WTC11 (cell line): ENCODE measurements around the gene SPSB4. TPM values are rescaled to one million over a fixed set of nuclear protein-coding genes. Genes with fewer than 3 reads are reported as not detected.

Source experiments
- ATAC-seq: fragments of 200-7000 bp; cut with Tn5 transposase; 2 replicates; pipeline ENCODE4 v1.10.0; 2021; ENCODE audit warnings: mild to moderate bottlenecking, moderate library complexity
- CTCF ChIA-PET: fragments of 300-600 bp; sonication (Branson Sonifier 250); formaldehyde crosslinking; loops from one replicate; lab custom pipeline; 2021; ENCODE audit warnings: antibody characterized with exemption; lab: Charles Lee
- POLR2A ChIA-PET: fragments of 350-600 bp; sonication (Branson Sonifier 250); formaldehyde crosslinking; loops from one replicate; lab custom pipeline; 2021; ENCODE audit warnings: antibody characterized with exemption; lab: Charles Lee
- DNase-seq: peaks from one replicate; pipeline ENCODE4 v3.0.0; 2021; ENCODE audit warnings: low spot score
- H3K27ac Mint-ChIP-seq: 2 replicates; pipeline ENCODE4 v1.8.0; 2021; ENCODE audit warnings: mixed read lengths
- H3K27me3 Mint-ChIP-seq: 2 replicates; pipeline ENCODE4 v1.8.0; 2021; ENCODE audit warnings: low read depth, mild to moderate bottlenecking, moderate library complexity, mixed read lengths
- H3K36me3 Mint-ChIP-seq: 2 replicates; pipeline ENCODE4 v1.8.0; 2021; ENCODE audit warnings: mixed read lengths
- H3K4me1 Mint-ChIP-seq: 2 replicates; pipeline ENCODE4 v1.8.0; 2022; ENCODE audit warnings: mixed read lengths
- H3K4me3 Mint-ChIP-seq: 2 replicates; pipeline ENCODE4 v1.8.0; 2021; ENCODE audit warnings: mild to moderate bottlenecking, moderate library complexity, mixed read lengths
- H3K9me3 Mint-ChIP-seq: 2 replicates; pipeline ENCODE4 v1.8.0; 2021; ENCODE audit warnings: mixed read lengths
- HMGA2 ChIP-seq: fragments of 250-450 bp; sonication (Bioruptor Pico); IDR thresholded peaks from 2 replicates; pipeline ENCODE4 v1.4.0; 2021; ENCODE audit warnings: mild to moderate bottlenecking, moderate library complexity
- NR2C2 ChIP-seq: sonication (generic); formaldehyde crosslinking; IDR thresholded peaks from 2 replicates; pipeline ENCODE4 v1.8.0; 2022; ENCODE audit warnings: mild to moderate bottlenecking, missing genetic modification reagents
- SP1 ChIP-seq: sonication (generic); formaldehyde crosslinking; conservative IDR thresholded peaks from 2 replicates; pipeline ENCODE4 v1.8.1; 2022; ENCODE audit warnings: missing genetic modification reagents
- TCF7 ChIP-seq: sonication (generic); formaldehyde crosslinking; IDR thresholded peaks from 2 replicates; pipeline ENCODE4 v1.8.0; 2022; ENCODE audit warnings: mild to moderate bottlenecking, low read depth, missing genetic modification reagents, moderate library complexity
- TP53 ChIP-seq: sonication (generic); formaldehyde crosslinking; IDR thresholded peaks from 2 replicates; pipeline ENCODE4 v1.8.1; 2023; ENCODE audit warnings: mild to moderate bottlenecking, missing genetic modification reagents
- ZNF121 ChIP-seq: sonication (generic); formaldehyde crosslinking; IDR thresholded peaks from 2 replicates; pipeline ENCODE4 v1.8.0; 2023; ENCODE audit warnings: missing genetic modification reagents
- ZNF219 ChIP-seq: sonication (generic); formaldehyde crosslinking; IDR thresholded peaks from 2 replicates; pipeline ENCODE4 v1.8.0; 2023; ENCODE audit warnings: missing genetic modification reagents, mild to moderate bottlenecking, borderline replicate concordance
- ZNF232 ChIP-seq: sonication (generic); formaldehyde crosslinking; IDR thresholded peaks from 2 replicates; pipeline ENCODE4 v1.8.0; 2022; ENCODE audit warnings: mild to moderate bottlenecking, missing genetic modification reagents
- total RNA-seq: library from RNA; stranded (reverse); gene quantifications from 3 replicates; pipeline ENCODE4 v1.2.3, GENCODE V29; 2021
- TF ChIP-seq, protein P1 (sequence below): sonication (generic); formaldehyde crosslinking; IDR thresholded peaks from 2 replicates; pipeline ENCODE4 v1.8.0; 2022; ENCODE audit warnings: mild to moderate bottlenecking, missing genetic modification reagents
- TF ChIP-seq, protein P2 (sequence below): sonication (generic); formaldehyde crosslinking; conservative IDR thresholded peaks from 2 replicates; pipeline ENCODE4 v1.8.1; 2022; ENCODE audit warnings: mild to moderate bottlenecking, missing genetic modification reagents
- TF ChIP-seq, protein P3 (sequence below): fragments of 250-450 bp; sonication (Bioruptor Pico); conservative IDR thresholded peaks from 2 replicates; pipeline ENCODE4 v1.9.0; 2021; ENCODE audit warnings: mild to moderate bottlenecking
- TF ChIP-seq, protein P4 (sequence below): fragments of 250-450 bp; sonication (Bioruptor Pico); IDR thresholded peaks from 2 replicates; pipeline ENCODE4 v1.9.0; 2021; ENCODE audit warnings: mild to moderate bottlenecking, borderline replicate concordance
- TF ChIP-seq, protein P5 (sequence below): fragments of 250-450 bp; sonication (Bioruptor Pico); IDR thresholded peaks from 2 replicates; pipeline ENCODE4 v1.8.0; 2021; ENCODE audit warnings: mild to moderate bottlenecking

The SPSB4 gene
- total RNA-seq, 1 experiment from 2014 or later: 19.7 TPM

DNA sequence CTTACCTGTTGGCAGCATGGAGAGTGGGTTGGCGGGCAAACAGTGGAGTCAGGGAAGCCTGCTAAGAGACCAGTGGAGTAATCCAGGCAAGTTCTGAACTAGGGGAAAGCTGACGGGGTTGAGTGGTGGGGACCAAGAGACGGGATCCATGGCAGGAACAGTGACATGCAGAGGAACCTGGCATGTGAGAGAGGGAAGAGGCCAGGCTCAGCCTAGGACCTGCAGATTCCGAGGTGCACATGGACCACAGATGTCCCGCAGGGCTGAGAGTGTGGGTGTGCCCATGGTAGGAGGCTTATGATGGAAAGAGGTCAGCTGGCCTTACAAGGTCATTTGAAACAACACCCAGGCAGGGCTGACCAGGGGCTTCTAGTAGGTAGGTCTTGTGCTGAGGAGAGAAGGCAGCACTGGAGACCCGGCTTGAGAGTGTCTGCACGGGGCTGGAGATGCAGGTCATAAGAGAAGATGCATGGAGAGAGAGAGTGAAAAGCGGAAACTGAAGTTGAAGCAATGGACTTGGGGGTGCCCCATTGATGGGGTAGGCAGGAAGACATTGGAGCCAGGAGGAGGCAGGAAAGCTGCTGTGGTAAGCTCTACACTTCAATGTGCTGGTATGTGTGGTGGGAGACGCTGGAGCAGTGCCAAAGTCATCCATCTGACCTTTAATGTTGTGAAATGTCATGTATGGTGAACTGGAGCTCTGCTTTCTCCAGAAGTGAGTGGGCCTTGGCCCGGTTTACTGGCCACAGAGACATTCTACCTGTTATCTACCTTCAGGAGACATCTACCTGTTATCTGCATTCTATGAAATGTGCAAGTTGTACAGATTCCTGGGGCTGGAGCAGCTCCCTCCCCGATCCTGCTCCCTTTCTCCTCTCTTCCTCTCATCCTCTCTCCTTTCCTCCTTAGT, 4.6 kb downstream of the SPSB4 start (continued):
- TF ChIP-seq TCF7 (CRISPR knock-in tag) (no peak), ZNF232 (CRISPR knock-in tag) (no peak)

DNA sequence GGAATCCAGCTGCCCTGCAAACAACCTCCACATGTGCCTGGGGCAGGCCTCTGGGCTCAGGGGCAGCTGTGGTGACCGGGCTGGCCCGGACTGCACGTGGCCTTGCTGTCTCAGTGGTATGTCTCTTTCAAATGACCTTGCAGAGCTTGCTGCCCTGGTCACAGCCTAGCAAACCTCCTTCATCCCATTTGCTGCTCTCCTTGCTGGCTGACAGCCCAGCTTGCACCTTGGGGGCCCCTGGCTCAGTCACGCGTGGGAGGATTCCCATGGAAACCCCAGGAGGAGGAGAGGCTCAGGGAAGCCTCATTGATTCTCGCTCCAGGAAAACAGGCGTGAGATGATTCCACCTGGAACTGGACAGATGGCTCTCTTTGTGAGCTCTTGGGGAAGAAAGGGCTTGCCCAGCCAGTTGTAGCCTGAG, 5.6 kb downstream of the SPSB4 start:
- CTCF ChIA-PET: interaction anchor here (0.5 to 1.3 kb wide), 5 partner anchors 14 to 49 kb away, joined by 3 to 6 read pairs (median 3); no protein-coding TSS in a partner anchor
- no peak for ATAC-seq

DNA sequence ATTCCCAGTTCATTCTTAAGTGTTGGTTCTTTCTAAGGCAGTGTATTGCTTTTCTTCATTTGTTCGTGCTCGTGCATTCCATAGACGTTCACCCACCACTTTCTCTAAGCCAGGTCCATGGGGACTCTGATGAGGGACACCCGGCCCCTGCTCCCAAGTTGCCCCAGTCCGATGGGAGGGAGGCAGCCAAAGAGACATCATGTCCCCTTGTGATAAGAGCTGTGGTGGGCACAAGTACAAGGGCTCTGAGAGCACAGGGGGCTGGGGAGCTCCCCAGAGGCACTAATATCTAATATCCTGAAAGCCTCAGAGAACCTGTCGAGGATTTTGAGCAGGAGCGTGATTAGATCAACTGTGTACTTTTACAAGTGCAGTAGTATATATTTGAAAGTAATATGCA, 6.3 kb downstream of the SPSB4 start:
- Mint-ChIP-seq H3K27me3 (no peaks in the 10 kb centered on the region; the same call in none of the 2 replicates), H3K36me3 (peaks cover 14% of the 10 kb centered on the region), H3K4me1 (peaks cover 28% of the 10 kb centered on the region), H3K27ac (no peak overlapping the region), H3K4me3 (no peak overlapping the region), H3K9me3 (peaks cover 12% of the 10 kb centered on the region)
- no peak for ATAC-seq
- TF ChIP-seq, protein P1, sequence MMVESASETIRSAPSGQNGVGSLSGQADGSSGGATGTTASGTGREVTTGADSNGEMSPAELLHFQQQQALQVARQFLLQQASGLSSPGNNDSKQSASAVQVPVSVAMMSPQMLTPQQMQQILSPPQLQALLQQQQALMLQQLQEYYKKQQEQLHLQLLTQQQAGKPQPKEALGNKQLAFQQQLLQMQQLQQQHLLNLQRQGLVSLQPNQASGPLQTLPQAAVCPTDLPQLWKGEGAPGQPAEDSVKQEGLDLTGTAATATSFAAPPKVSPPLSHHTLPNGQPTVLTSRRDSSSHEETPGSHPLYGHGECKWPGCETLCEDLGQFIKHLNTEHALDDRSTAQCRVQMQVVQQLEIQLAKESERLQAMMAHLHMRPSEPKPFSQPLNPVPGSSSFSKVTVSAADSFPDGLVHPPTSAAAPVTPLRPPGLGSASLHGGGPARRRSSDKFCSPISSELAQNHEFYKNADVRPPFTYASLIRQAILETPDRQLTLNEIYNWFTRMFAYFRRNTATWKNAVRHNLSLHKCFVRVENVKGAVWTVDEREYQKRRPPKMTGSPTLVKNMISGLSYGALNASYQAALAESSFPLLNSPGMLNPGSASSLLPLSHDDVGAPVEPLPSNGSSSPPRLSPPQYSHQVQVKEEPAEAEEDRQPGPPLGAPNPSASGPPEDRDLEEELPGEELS (CRISPR knock-in tag): no peak
- POLR2A ChIA-PET: no interaction called here
- CTCF ChIA-PET: interaction anchor here (0.5 to 1.3 kb wide), 4 partner anchors 14 to 48 kb away, joined by 3 to 6 read pairs (median 3); no protein-coding TSS in a partner anchor
- DNase-seq: no peak

More for the DNA sequence above, 5.6 kb downstream of the SPSB4 start:
- no peak for DNase-seq
- peaks cover 12% of the 10 kb centered on the region for H3K9me3 Mint-ChIP-seq
- peaks cover 28% of the 10 kb centered on the region for H3K4me1 Mint-ChIP-seq
- H3K27ac Mint-ChIP-seq: no peak overlapping the region
- POLR2A ChIA-PET: no interaction called here
- H3K27me3 Mint-ChIP-seq: no peaks in the 10 kb centered on the region; the same call in none of the 2 replicates
- H3K4me3 Mint-ChIP-seq: no peak overlapping the region
- TF ChIP-seq ZNF219: no peak
- no peak for TF ChIP-seq ZNF121
- TF ChIP-seq, protein P2, sequence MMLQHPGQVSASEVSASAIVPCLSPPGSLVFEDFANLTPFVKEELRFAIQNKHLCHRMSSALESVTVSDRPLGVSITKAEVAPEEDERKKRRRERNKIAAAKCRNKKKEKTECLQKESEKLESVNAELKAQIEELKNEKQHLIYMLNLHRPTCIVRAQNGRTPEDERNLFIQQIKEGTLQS (CRISPR knock-in tag): no peak
- no peak for TF ChIP-seq HMGA2 (CRISPR knock-in tag)
- TF ChIP-seq, protein P3, sequence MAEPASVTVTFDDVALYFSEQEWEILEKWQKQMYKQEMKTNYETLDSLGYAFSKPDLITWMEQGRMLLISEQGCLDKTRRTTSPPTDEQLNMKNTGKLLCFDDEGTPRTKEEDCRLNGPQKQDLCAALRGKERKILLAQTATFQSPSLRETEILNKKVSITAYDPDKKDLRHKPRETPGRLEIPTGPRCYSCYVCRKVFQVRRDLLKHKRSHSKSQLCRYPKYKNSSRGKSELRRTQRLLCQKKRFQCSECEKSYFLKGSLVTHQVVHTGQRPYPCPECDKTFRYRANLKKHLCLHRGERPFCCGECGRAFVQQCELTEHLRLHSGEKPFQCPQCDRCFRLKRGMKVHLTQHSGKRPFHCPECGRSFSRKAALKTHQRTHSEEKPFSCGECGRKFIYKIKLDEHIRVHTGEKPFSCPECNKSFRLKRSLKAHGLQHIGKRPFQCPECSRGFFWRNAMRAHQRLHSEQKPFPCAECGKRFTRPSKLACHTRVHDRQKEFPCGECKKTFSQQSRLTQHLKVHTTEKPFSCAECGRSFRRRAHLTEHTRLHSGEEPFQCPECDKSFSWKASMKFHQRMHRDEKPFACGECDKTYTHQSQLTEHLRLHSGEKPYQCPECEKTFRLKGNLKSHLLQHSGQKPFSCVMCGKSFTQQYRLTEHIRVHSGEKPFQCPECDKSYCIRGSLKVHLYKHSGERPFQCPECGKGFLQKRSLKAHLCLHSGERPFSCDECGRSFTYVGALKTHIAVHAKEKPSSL (CRISPR knock-in tag): no peak
- H3K36me3 Mint-ChIP-seq: peaks cover 14% of the 10 kb centered on the region

DNA sequence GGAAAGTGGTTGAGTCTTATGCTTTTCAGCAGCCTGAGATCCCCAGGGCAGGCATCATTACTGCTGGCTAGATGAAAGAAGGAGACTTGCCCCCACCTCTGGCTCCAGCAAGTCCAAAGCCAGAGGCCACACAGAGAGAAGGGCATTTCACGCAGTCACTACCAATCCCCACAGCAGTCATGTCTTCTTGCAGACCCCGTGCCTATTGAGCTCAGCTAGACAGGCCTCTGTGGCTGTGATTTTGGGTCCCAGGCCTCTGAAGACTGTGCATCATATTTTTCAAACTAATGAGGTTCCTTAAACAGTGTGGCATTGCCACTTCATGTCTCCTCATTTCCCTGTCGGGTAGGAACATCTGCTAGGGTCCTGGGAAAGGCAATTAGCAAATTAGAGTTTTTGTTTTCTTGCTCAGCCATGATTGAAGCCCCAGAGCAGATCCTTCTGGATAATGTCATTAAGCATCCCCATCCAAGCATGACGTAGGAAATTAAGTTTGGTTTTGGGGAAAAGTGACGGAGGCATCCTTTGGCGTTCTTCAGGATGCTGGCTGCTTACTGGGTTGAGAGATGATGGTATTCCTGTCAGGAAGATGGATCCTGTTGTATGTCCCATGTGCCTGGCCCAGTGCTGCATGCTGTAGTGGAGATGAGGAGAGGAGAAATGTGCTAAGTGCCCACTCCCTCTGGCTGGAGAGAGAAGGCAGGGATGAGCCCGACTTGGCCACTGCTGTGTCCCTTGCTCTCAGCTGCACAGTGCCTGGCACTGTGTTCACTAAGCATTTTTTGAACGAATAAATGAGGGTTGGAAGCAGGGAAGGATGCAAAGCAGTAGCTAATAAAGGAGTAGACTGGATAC, 7.0 kb downstream of the SPSB4 start:
- Mint-ChIP-seq H3K27me3 (no peaks in the 10 kb centered on the region; the same call in none of the 2 replicates), H3K27ac (no peak overlapping the region), H3K4me3 (no peak overlapping the region), H3K36me3 (peaks cover 14% of the 10 kb centered on the region), H3K4me1 (peaks cover 30% of the 10 kb centered on the region), H3K9me3 (peaks cover 12% of the 10 kb centered on the region)
- POLR2A ChIA-PET: no interaction called here
- no peak for DNase-seq
- CTCF ChIA-PET: no interaction called here
- no peak for ATAC-seq
- TF ChIP-seq TP53 (CRISPR knock-in tag): no peak
- TF ChIP-seq, protein P4, sequence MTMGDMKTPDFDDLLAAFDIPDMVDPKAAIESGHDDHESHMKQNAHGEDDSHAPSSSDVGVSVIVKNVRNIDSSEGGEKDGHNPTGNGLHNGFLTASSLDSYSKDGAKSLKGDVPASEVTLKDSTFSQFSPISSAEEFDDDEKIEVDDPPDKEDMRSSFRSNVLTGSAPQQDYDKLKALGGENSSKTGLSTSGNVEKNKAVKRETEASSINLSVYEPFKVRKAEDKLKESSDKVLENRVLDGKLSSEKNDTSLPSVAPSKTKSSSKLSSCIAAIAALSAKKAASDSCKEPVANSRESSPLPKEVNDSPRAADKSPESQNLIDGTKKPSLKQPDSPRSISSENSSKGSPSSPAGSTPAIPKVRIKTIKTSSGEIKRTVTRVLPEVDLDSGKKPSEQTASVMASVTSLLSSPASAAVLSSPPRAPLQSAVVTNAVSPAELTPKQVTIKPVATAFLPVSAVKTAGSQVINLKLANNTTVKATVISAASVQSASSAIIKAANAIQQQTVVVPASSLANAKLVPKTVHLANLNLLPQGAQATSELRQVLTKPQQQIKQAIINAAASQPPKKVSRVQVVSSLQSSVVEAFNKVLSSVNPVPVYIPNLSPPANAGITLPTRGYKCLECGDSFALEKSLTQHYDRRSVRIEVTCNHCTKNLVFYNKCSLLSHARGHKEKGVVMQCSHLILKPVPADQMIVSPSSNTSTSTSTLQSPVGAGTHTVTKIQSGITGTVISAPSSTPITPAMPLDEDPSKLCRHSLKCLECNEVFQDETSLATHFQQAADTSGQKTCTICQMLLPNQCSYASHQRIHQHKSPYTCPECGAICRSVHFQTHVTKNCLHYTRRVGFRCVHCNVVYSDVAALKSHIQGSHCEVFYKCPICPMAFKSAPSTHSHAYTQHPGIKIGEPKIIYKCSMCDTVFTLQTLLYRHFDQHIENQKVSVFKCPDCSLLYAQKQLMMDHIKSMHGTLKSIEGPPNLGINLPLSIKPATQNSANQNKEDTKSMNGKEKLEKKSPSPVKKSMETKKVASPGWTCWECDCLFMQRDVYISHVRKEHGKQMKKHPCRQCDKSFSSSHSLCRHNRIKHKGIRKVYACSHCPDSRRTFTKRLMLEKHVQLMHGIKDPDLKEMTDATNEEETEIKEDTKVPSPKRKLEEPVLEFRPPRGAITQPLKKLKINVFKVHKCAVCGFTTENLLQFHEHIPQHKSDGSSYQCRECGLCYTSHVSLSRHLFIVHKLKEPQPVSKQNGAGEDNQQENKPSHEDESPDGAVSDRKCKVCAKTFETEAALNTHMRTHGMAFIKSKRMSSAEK (CRISPR knock-in tag): no peak
- TF ChIP-seq SP1 (CRISPR knock-in tag): no peak
- TF ChIP-seq, protein P5, sequence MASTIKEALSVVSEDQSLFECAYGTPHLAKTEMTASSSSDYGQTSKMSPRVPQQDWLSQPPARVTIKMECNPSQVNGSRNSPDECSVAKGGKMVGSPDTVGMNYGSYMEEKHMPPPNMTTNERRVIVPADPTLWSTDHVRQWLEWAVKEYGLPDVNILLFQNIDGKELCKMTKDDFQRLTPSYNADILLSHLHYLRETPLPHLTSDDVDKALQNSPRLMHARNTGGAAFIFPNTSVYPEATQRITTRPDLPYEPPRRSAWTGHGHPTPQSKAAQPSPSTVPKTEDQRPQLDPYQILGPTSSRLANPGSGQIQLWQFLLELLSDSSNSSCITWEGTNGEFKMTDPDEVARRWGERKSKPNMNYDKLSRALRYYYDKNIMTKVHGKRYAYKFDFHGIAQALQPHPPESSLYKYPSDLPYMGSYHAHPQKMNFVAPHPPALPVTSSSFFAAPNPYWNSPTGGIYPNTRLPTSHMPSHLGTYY (CRISPR knock-in tag): no peak
- no peak for TF ChIP-seq NR2C2 (CRISPR knock-in tag)
- no peak for TF ChIP-seq ZNF232 (CRISPR knock-in tag)
